LoVo (cell line): ENCODE results near the gene P2RX4.
"Not testable (repeated sequence)": the region's sequence is repeated elsewhere in the genome, so short reads cannot be mapped to it uniquely, and the experiment has no call there.

Source experiments
- DNase-seq: peaks from one replicate; pipeline ENCODE4 v3.0.0-alpha.2; 2016; ENCODE audit warnings: low spot score

The P2RX4 gene, protein sequence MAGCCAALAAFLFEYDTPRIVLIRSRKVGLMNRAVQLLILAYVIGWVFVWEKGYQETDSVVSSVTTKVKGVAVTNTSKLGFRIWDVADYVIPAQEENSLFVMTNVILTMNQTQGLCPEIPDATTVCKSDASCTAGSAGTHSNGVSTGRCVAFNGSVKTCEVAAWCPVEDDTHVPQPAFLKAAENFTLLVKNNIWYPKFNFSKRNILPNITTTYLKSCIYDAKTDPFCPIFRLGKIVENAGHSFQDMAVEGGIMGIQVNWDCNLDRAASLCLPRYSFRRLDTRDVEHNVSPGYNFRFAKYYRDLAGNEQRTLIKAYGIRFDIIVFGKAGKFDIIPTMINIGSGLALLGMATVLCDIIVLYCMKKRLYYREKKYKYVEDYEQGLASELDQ

DNA sequence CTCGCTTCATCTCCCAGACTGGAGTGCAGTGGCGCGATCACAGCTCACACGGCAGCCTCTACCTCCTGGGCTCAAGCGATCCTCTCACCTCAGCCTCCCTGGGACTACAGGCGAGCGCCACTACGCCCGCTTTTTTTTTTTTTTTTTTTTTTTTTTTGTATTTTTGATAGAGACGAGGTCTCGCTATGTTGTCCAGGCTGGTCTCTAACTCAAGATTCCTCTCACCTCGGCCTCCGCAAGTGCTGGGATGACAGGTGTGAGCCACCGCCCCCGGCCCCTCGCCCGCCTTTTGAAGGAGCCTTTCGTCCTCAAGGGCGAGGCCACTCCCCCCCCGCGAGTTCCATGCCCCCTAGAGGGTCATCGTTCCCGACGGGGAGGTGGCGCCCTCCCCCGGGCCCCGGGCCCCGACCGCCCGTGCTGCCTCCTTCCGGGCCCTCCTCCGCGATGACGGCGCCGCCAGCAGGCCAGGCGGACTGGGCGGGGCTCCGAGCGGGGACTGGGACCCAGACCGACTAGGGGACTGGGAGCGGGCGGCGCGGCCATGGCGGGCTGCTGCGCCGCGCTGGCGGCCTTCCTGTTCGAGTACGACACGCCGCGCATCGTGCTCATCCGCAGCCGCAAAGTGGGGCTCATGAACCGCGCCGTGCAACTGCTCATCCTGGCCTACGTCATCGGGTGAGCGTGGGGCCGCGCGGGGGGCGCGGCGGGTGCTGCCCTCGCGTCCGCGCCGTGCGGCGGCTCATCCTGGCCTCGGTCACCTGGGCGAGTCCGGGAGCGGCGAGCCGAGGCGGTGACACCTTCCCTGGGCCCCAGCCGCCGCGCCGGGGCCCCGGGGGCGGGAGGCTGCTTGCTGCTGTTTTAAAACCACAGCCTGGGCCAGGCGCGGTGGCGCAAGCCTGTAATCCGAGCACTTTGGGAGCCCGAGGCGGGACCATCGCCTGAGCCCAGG is at the start of gene P2RX4:
Gene P2RX4 (plus strand): TSS at position 506 of the 949 bp plus-strand sequence. CDS start 36 bp downstream, at position 542.
- peak; percentile 89 for DNase-seq

DNA sequence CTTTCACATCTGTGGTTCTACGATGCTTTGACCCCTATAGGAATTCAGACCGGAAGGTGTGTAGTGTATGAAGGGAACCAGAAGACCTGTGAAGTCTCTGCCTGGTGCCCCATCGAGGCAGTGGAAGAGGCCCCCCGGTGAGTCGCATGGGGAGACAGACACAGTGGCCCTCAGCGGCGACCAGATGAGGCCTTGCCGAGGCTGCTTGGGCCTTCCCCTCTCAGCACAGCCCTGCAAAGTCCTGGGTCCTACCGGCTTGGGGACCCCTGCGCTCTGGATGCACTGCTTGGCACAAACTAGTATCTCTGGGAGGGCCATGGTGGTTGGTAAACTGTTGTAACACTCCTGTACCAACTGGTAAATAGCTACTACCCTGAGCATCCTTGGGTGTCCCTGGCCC is 47.5 kb upstream of the P2RX4 start:
- DNase-seq = no peak

DNA sequence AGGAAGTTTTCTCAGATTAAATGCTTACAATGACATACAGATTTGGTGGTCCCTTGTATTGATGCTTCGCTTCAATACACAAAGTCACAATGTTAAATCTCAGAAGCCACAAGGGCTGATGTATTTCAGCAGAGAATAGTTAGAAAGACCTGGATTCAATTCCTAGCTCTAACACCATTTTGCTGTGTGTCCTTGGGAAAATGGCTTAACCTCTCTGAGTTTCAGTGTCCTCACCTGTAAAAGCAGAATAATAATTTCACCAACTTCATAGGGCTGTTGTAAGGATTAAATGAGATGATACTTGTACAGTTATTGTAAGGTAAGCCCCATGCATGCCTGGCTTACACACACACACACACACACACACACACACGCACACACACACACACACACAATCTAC is 46.9 kb upstream of the P2RX4 start:
- DNase-seq = no peak

DNA sequence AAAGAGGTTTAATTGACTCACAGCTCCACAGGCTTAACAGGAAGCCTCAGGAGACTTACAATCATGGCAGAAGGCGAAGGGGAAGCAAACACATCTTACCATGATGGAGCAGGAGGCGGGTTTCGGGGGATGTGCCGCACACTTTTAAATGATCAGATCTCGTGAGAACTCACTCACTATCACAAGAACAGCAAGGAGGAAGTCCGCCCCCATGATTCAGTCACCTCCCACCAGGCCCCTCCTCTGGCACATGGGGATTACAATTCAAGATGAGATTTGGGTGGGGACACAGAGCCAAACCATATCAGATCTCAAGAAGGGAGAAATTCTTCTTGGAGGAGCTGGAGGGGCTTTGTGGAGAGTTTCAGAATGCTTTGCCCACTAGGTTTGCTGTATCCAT is 45.1 kb upstream of the P2RX4 start:
- DNase-seq = not testable (repeated sequence)

DNA sequence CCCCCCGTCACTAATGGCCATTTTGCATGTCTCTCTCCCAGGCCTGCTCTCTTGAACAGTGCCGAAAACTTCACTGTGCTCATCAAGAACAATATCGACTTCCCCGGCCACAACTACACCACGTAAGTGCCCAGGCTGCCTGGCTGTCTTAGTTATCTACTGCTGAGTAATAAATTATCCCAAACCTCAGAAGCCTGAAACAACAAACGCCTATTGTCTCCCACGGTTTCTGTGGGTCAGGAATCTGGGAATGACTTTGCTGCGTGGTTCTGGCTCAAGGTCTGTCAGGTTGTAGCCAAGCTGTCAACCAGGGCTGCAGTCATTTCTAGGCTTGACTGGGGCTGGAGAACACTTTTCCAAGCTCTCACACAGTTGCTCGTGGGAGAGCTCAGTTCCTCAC is 44.6 kb upstream of the P2RX4 start:
- no peak for DNase-seq

DNA sequence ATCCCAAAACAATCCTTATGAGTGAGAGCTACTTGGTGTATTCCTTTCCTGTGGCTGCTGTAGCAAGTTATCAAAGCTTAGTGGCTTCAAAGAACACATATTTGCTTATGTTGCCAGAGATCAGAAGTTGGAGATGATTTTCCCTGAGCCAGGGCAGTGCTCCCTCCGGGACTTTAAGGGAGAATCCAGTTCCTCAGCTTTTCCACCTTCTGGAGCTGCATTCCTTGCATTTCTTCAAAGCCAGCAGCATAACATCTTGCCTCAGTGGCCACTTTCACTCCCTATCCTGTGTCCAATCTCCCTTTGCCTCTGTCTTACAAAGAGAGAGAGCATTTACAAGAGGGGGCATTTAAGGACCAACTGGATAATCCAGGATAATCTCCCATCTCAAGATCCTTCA is 43.6 kb upstream of the P2RX4 start:
- no peak for DNase-seq

DNA sequence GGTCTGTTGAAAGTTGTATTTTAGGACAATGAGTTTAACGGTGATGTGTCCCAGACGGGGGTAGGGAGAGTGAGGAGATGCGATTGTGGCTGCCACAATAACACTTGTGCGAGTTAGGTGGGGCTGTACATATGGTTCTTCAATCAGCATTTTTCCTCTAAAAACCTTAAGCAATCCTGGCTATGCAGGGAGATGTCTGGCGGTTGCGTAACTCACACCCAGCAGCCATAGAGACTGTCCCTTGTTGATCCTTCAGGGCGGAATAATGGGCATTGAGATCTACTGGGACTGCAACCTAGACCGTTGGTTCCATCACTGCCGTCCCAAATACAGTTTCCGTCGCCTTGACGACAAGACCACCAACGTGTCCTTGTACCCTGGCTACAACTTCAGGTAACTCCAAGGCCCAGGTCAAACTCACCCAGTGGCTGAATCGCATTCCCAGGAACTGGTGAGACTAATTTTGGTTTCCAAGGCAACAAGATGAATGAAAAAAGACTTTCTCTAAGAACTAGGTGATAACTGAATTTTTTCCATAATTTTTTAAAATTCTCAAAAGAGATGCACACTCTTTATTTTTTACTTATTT is 42.6 kb upstream of the P2RX4 start:
- no peak for DNase-seq

DNA sequence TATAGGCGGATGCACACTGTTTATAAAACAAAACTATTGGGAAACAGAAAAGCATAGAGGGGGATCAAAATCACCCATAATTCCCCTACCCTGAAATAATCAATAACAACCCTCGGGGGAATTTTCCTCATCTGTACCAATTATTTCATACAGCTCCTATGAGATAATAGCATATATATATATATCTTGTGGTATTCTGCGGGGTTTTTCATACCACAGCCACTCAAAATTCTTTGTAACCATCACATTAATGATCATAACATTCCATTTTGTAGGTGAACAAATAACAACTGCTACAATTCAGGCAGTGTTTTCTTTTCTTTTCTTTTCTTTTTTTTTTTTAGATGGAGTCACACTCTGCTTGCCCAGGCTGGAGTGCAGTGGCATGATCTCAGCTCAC is 42.0 kb upstream of the P2RX4 start:
- no peak for DNase-seq

DNA sequence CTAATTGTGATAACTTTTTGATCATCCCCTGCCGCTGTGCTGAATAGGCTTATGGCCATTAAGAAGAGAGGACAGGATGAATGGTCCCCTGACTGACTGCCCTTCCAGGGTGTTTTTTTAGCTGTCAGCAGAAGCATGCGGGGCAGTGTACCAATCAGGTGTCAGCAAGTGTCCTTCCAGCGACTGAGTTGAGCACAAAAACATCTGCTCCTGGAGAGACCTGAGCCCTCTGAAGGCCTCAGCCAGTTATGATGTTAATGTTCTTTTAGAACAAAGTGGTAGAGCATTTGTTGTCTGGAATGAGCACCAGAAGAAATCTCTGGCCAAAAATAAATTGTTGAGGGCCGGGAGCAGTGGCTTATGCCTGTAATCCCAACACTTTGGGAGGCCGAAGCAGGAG is 39.8 kb upstream of the P2RX4 start:
- DNase-seq = no peak

DNA sequence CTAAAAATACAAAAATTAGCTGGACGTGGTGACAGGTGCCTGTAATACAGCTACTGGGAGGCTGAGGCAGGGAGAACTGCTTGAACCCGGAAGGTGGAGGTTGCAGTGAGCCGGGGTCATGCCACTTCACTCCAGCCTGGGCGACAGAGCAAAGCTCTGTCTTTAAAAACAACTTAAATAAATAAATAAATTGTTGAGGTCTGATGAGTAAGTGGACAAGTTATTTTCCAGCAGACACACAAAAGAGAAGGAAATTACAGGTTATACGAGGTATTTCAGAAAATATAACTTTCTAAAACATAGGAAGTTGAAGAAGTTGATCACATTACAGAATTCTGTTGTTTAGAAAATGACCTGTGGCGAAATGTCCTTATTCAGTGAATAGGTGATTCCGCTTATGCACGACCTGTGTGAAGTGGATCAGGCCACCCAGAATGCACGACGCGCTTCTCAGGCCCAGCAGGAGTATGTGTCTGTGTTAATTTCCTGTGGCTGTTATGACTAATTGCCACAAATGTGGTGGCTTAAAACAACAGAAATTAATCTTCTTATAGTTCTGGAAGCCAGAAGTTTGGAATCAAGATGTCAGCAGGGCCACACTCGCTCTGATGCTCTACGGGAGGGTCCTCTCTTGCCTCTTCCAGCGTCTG is 39.2 kb upstream of the P2RX4 start:
- no peak for DNase-seq

DNA sequence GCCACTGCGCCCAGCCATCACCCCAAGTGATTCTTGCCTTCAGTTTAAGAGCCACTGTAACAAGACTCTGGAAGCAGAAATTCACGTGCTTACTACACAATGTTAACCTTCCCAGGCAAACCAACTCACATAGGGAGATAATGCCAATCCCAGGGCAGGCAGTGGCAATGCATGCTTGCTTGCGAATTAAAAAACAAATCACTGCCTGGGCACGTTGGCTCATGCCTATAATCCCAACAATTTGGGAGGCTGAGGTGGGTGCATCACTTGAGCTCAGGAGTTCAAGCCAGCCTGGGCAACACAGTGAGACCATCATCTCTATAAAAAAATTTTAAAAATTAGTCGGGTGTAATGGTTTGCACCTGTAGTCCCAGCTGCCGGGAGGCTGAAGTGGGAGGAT is 37.8 kb upstream of the P2RX4 start:
- no peak for DNase-seq

DNA sequence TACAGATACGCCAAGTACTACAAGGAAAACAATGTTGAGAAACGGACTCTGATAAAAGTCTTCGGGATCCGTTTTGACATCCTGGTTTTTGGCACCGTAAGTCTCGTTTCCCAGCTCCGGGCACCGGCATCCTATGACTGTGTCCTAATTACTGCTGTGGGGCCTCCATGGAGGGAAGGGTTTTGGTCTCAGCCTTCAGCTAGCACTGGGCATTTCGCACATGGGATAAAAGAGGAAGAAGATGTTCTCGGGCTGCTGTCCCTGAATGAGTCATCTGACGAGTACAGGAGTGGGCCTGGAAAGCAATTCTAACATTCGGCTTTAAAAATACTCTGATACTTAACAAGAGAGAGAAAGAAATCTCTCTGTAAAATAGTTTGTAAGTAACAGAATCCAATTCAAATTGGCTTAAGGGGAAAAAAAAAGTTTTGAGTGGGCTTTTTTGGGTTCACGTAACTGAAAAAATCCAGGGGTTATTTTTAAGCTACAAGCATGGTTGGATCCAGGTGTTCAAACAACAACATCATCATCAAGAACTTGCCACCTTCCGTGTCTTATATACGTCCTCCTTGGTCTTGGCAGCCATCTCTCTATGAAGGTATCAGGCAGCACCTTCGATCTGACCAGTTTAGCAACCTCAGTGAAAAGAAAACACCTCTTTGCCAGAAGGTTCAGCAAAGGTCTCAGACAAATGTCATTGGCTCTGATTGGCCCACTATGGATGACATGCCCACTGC is 34.4 kb upstream of the P2RX4 start:
- no peak for DNase-seq

DNA sequence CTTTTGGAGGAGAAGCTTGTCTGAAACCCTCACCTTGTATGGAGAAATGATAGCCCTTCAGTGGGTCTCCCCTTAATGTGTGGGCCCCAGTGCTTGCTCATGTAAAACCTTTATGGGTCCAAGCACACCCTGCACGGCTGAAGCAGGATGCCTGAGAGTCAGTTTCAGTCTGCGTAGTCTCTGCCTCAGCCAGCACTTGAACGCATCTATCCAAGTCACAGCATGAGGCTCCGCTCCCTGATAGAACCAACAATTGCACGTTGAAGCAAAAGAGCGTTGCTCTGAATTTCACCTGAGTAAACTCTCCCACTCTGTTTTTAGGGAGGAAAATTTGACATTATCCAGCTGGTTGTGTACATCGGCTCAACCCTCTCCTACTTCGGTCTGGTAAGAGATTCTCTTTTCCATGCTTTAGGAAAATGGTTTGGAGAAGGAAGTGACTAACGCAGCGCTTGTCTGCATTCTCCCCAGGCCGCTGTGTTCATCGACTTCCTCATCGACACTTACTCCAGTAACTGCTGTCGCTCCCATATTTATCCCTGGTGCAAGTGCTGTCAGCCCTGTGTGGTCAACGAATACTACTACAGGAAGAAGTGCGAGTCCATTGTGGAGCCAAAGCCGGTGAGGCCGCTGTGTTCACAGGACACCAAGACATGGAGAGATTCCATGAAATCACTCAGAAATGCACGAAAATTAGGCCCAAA is 33.0 kb upstream of the P2RX4 start:
- no peak for DNase-seq

DNA sequence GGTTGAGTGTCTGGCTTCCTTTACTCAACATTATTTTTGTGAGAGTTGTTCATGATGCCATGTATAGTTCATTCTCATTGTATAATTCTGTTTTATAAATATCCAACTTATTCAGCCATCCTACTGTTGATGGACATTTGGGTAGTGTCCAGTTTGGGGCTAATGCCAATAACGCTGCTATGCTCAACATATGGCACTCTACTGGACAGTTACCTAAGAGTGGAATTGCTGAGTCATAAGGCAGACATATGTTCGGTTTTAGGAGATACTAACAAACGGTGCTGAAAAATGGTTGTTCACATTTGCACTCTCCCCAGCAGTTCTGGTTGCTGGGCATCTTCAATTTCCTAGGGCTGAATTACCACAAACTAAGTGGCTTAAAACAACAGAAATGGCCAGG is 28.7 kb upstream of the P2RX4 start:
- DNase-seq = no peak

DNA sequence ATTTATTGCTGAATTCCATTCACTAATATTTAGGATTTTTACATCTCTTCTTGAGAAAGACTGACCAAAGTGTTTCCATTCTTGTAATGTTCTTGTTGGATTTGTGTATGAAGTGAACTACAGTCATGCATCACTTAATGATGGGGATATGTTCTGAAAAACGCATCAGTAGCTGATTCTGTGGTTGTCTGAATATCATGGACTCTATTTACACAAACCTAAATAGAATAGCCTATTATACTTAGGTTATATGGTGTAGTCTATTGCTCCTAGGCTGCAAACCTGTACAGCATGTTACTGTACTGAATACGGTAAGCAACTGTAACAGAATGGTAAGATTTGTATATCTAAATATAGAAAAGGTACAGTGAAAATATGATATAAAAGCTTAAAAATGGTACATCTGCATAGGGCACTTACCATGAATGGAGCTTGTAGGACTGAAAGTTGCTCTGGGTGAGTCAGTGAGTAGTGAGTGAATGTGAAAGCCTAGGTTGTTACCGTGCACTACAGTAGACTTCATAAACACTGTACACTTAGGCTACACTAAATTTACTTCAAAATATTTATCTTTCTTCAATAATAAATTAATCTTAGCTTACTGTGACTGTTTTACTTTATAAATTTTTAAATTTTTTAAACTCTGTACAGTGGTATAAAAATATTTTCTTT is 27.6 kb upstream of the P2RX4 start:
- no peak for DNase-seq

DNA sequence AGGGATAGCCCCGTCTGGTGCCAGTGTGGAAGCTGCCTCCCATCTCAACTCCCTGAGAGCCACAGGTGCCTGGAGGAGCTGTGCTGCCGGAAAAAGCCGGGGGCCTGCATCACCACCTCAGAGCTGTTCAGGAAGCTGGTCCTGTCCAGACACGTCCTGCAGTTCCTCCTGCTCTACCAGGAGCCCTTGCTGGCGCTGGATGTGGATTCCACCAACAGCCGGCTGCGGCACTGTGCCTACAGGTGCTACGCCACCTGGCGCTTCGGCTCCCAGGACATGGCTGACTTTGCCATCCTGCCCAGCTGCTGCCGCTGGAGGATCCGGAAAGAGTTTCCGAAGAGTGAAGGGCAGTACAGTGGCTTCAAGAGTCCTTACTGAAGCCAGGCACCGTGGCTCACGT is 25.5 kb upstream of the P2RX4 start:
- DNase-seq = no peak

DNA sequence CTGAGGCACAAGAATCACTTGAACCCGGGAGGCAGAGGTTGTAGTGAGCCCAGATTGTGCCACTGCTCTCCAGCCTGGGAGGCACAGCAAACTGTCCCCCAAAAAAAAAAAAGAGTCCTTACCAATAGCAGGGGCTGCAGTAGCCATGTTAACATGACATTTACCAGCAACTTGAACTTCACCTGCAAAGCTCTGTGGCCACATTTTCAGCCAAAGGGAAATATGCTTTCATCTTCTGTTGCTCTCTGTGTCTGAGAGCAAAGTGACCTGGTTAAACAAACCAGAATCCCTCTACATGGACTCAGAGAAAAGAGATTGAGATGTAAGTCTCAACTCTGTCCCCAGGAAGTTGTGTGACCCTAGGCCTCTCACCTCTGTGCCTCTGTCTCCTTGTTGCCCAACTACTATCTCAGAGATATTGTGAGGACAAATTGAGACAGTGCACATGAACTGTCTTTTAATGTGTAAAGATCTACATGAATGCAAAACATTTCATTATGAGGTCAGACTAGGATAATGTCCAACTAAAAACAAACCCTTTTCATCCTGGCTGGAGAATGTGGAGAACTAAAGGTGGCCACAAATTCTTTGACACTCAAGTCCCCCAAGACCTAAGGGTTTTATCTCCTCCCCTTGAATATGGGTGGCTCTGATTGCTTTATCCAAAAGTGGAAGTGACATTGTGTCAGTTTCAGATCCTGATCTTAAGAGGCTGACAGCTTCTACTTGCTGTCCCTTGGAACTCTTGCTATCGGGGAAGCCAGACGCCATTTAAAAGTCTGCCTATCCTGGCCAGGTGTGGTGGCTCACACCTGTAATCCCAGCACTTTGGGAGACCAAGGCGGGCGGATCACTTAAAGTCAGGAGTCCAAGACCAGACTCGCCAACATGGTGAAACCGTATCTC is 24.7 kb upstream of the P2RX4 start:
- DNase-seq = no peak

DNA sequence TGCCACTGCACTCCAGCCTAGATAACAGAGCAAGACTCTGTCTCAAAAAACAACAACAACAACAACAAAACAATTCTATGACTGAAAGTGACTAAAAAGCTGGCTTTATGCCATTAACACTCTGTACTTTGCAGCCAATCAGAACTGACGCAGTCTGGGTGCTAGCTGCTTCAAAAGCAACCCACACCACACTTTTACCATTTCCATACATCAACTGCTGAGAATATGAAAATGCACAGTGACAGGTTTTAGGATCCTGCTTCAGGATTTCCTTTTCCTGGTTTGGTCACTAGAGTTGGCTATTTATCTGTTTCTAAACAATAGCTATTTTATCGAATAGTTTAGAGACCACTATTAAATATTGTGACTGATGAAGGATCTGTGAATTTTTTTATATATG is 23.1 kb upstream of the P2RX4 start:
- no peak for DNase-seq

DNA sequence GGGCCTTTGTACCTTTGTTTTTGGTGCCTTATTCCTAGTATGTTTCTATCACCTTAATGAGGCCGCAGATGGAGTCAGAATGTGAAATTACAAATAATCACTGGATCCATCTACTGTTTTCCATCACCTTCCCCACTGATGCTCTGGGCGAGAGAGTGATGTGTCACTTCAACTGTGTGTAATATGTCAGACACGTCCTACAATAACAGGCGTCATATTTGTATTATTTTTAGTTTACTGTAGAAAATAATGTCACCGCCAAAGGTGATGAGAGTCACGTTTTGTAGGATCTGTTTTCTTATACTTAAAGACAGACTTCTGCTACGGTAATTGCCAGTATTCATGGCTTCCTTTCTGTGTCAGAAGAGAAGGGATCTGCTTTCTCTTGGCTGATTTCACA is 22.4 kb upstream of the P2RX4 start:
- no peak for DNase-seq
